GM12801 (cell line): ENCODE measurements around the gene REM1.

ENCODE experiments used
- CTCF ChIP-seq: IDR thresholded peaks from one replicate; pipeline ENCODE4 v1.5.1; 2011; ENCODE audit warnings: control low read depth; ENCODE audit not compliant: insufficient read length; ENCODE audit errors: extremely low read depth

Gene REM1

GRCh38 chr20:31496761-31497295, 21.7 kb downstream of the REM1 start:
- TF ChIP-seq CTCF, result no peak

GRCh38 chr20:31497838-31498540, 22.9 kb downstream of the REM1 start:
- TF ChIP-seq CTCF, result no peak

- no peak for TF ChIP-seq CTCF
Observed at GRCh38 chr20:31500527-31500926, 25.4 kb downstream of the REM1 start.

- TF ChIP-seq CTCF, result no peak
Observed at GRCh38 chr20:31505903-31506302, 30.8 kb downstream of the REM1 start.

- no peak for TF ChIP-seq CTCF
Observed at GRCh38 chr20:31508517-31509244, 33.6 kb downstream of the REM1 start.

GRCh38 chr20:31514154-31515071, 39.3 kb downstream of the REM1 start, which contains the start of gene HM13:
Gene HM13, plus strand, starts transcription at chr20:31514442. Its CDS starts 110 bp downstream, at chr20:31514552.
- no peak for TF ChIP-seq CTCF
